OCI-LY3 (cell line): Measurements from ENCODE around the gene TBX4.

ENCODE experiments used
- CTCF ChIP-seq: fragments of 200-600, 300-600 bp; sonication (generic); IDR thresholded peaks from 2 replicates; pipeline ENCODE4 v1.5.1; 2014; ENCODE audit warnings: antibody characterized with exemption, low read length, low read depth
- EZH2phosphoT487 ChIP-seq: fragments of 200-600 bp; shearing (Covaris generic); IDR thresholded peaks from 2 replicates; pipeline ENCODE4 v1.6.1; 2018; ENCODE audit warnings: antibody characterized with exemption, mixed run types, low read depth

GRCh38 chr17:61479493-61480413, 27.5 kb downstream of the TBX4 start:
- TF ChIP-seq CTCF: no peak
- TF ChIP-seq EZH2phosphoT487: no peak
